KOPT-K1 (cell line): ENCODE data around the gene ACAD8.

Source experiments
- H3K27ac ChIP-seq: fragments of 200-600 bp; sonication (generic); 2 replicates; pipeline ENCODE4 v1.5.1; 2016; ENCODE audit warnings: antibody characterized with exemption, mild to moderate bottlenecking, low read depth, low read length; ENCODE audit not compliant: poor library complexity, severe bottlenecking
- H3K36me3 ChIP-seq: fragments of 200-600 bp; sonication (generic); 2 replicates; pipeline ENCODE4 v1.5.1; 2017; ENCODE audit warnings: antibody characterized with exemption, mild to moderate bottlenecking, low read length, moderate library complexity; ENCODE audit not compliant: insufficient read depth
- H3K9me3 ChIP-seq: fragments of 200-600 bp; sonication (generic); 2 replicates; pipeline ENCODE4 v1.5.1; 2017; ENCODE audit warnings: antibody characterized with exemption, low read length, mild to moderate bottlenecking; ENCODE audit not compliant: insufficient read depth, poor library complexity, severe bottlenecking

Gene ACAD8

GRCh38 chr11:134231958-134232659, 21.3 kb upstream of the ACAD8 start:
- H3K9me3 ChIP-seq: no peaks in the 10 kb centered on the region
- peaks cover 47% of the 10 kb centered on the region for H3K36me3 ChIP-seq
- no peak overlapping the region for H3K27ac ChIP-seq

- Histone ChIP-seq H3K36me3 (peaks cover 59% of the 10 kb centered on the region), H3K9me3 (no peaks in the 10 kb centered on the region), H3K27ac (no peak overlapping the region)
Observed at GRCh38 chr11:134233729-134234179, 19.6 kb upstream of the ACAD8 start.

GRCh38 chr11:134235399-134235798, 18.0 kb upstream of the ACAD8 start:
- Histone ChIP-seq H3K9me3 (no peaks in the 10 kb centered on the region), H3K36me3 (peaks cover 69% of the 10 kb centered on the region), H3K27ac (no peak overlapping the region)

GRCh38 chr11:134236834-134237556, 16.4 kb upstream of the ACAD8 start:
- Histone ChIP-seq H3K27ac (no peak overlapping the region), H3K36me3 (peaks cover 79% of the 10 kb centered on the region), H3K9me3 (no peaks in the 10 kb centered on the region)

GRCh38 chr11:134237557-134237922, 15.8 kb upstream of the ACAD8 start:
- no peak overlapping the region for H3K27ac ChIP-seq
- H3K36me3 ChIP-seq: peaks cover 85% of the 10 kb centered on the region
- H3K9me3 ChIP-seq: no peaks in the 10 kb centered on the region

- Histone ChIP-seq H3K9me3 (no peaks in the 10 kb centered on the region), H3K36me3 (peaks cover 94% of the 10 kb centered on the region), H3K27ac (no peak overlapping the region)
Observed at GRCh38 chr11:134238956-134239355, 14.4 kb upstream of the ACAD8 start.

GRCh38 chr11:134240592-134240991, 12.8 kb upstream of the ACAD8 start:
- H3K27ac ChIP-seq: no peak overlapping the region
- peaks cover 94% of the 10 kb centered on the region for H3K36me3 ChIP-seq
- no peaks in the 10 kb centered on the region for H3K9me3 ChIP-seq

GRCh38 chr11:134242376-134242775, 11.0 kb upstream of the ACAD8 start:
- H3K27ac ChIP-seq: no peak overlapping the region
- peaks cover 95% of the 10 kb centered on the region for H3K36me3 ChIP-seq
- H3K9me3 ChIP-seq: no peaks in the 10 kb centered on the region

GRCh38 chr11:134243913-134244312, 9.5 kb upstream of the ACAD8 start:
- H3K36me3 ChIP-seq: peaks cover 100% of the 10 kb centered on the region
- H3K9me3 ChIP-seq: no peaks in the 10 kb centered on the region

GRCh38 chr11:134244593-134244992, 8.8 kb upstream of the ACAD8 start:
- H3K36me3 ChIP-seq: peaks cover 100% of the 10 kb centered on the region
- no peak overlapping the region for H3K27ac ChIP-seq
- H3K9me3 ChIP-seq: no peaks in the 10 kb centered on the region

More at GRCh38 chr11:134243913-134244312, 9.5 kb upstream of the ACAD8 start:
- H3K27ac ChIP-seq: no peak overlapping the region

GRCh38 chr11:134245434-134245833, 7.9 kb upstream of the ACAD8 start:
- Histone ChIP-seq H3K27ac (no peak overlapping the region), H3K9me3 (no peaks in the 10 kb centered on the region), H3K36me3 (peaks cover 100% of the 10 kb centered on the region)

- H3K36me3 ChIP-seq: peaks cover 100% of the 10 kb centered on the region
- H3K27ac ChIP-seq: no peak overlapping the region
- no peaks in the 10 kb centered on the region for H3K9me3 ChIP-seq
Observed at GRCh38 chr11:134246100-134246499, 7.3 kb upstream of the ACAD8 start.

GRCh38 chr11:134246678-134247077, 6.7 kb upstream of the ACAD8 start:
- Histone ChIP-seq H3K27ac (no peak overlapping the region), H3K9me3 (no peaks in the 10 kb centered on the region), H3K36me3 (peaks cover 99% of the 10 kb centered on the region)

- Histone ChIP-seq H3K27ac (no peak overlapping the region), H3K9me3 (no peaks in the 10 kb centered on the region), H3K36me3 (peaks cover 75% of the 10 kb centered on the region)
Observed at GRCh38 chr11:134248910-134249480, 4.4 kb upstream of the ACAD8 start.

GRCh38 chr11:134250246-134250645, 3.1 kb upstream of the ACAD8 start:
- H3K36me3 ChIP-seq: peaks cover 63% of the 10 kb centered on the region
- no peak overlapping the region for H3K27ac ChIP-seq
- no peaks in the 10 kb centered on the region for H3K9me3 ChIP-seq
